ENCODE results near the gene SCAP.

The SCAP gene

GRCh38 chr3:47366833-47367232 is 108.9 kb downstream of the SCAP start:
- DNase-seq (ENCODE audit: low read depth, low spot score), result no peak

- DNase-seq (ENCODE audit: low read depth, low spot score), result no peak
Observed at GRCh38 chr3:47365213-47366153, 110.3 kb downstream of the SCAP start.

Measured in iPS DF 19.7 (cell line).